Umbilical cord (tissue), 2 donors: Measurements from ENCODE around the gene PPP1R3F. TPM values are rescaled to one million over a fixed set of nuclear protein-coding genes. Genes with fewer than 3 reads are reported as not detected.
"Not testable (repeated sequence)": the region's sequence is repeated elsewhere in the genome, so short reads cannot be mapped to it uniquely, and the experiment has no call there.

ENCODE experiments used
- DNase-seq: peaks from one replicate; pipeline ENCODE4 v3.0.0-alpha.2; 2015; ENCODE audit warnings: low spot score
- total RNA-seq: library from RNA; depleted of rRNA; stranded (reverse); fragments of >200 nt; gene quantifications from one replicate; pipeline ENCODE4 v1.2.3, GENCODE V29; 2014; ENCODE audit warnings: low replicate concordance; ENCODE audit not compliant: insufficient read depth

Gene PPP1R3F
- total RNA-seq, 1 donor from 2014 or later, result 3.9 TPM

GRCh38 chrX:49316085-49316484 is 46.5 kb downstream of the PPP1R3F start:
- no peak for DNase-seq

- DNase-seq, result not testable (repeated sequence)
These were observed 52.1 kb downstream of the PPP1R3F start, which contains the start of gene GAGE12J for GRCh38 chrX:49321737-49322136. Gene GAGE12J (plus strand): TSS chrX:49322037. CDS start chrX:49323194, 1,157 bp downstream.

- not testable (repeated sequence) for DNase-seq
These were observed 52.7 kb downstream of the PPP1R3F start for GRCh38 chrX:49322266-49322665.

- not testable (repeated sequence) for DNase-seq
These were observed 54.1 kb downstream of the PPP1R3F start for GRCh38 chrX:49323735-49324134.

- DNase-seq, result not testable (repeated sequence)
These were observed 60.8 kb downstream of the PPP1R3F start for GRCh38 chrX:49330421-49330820.

- DNase-seq, result not testable (repeated sequence)
These were observed 61.7 kb downstream of the PPP1R3F start, which contains the start of gene GAGE13 for GRCh38 chrX:49331282-49331681. Gene GAGE13 (plus strand): TSS chrX:49331582. CDS start chrX:49332738, 1,156 bp downstream.

GRCh38 chrX:49331841-49332240 is 62.2 kb downstream of the PPP1R3F start:
- not testable (repeated sequence) for DNase-seq

Other genes with a start within 250 kb of the PPP1R3F start
- gene TFE3, start 226.4 kb upstream of the PPP1R3F start, total RNA-seq, result 22.1 TPM
- gene CCDC120, start 210.8 kb upstream of the PPP1R3F start, total RNA-seq, result 1.7 TPM
- 9.4 TPM for gene PRAF2, start 195.8 kb upstream of the PPP1R3F start, total RNA-seq
- 13.5 TPM for gene WDR45, start 189.9 kb upstream of the PPP1R3F start, total RNA-seq
- 11.8 TPM for gene GPKOW, start 146.1 kb upstream of the PPP1R3F start, total RNA-seq
- 0.24 TPM for gene MAGIX, start 107.0 kb upstream of the PPP1R3F start, total RNA-seq
- gene PLP2, start 97.9 kb upstream of the PPP1R3F start, total RNA-seq, result 28.9 TPM
- 20.2 TPM for gene PRICKLE3, start 83.4 kb upstream of the PPP1R3F start, total RNA-seq
- 0.24 TPM for gene SYP, start 69.6 kb upstream of the PPP1R3F start, total RNA-seq
- gene CACNA1F, start 36.5 kb upstream of the PPP1R3F start, total RNA-seq, result not detected
- gene CCDC22, start 34.3 kb upstream of the PPP1R3F start, total RNA-seq, result 4.1 TPM
- gene FOXP3, start 5.1 kb upstream of the PPP1R3F start, total RNA-seq, result not detected
- not detected for gene GAGE10, start 33.9 kb downstream of the PPP1R3F start, total RNA-seq
- not detected for gene GAGE12J, start 52.2 kb downstream of the PPP1R3F start, total RNA-seq
- gene GAGE13, start 61.8 kb downstream of the PPP1R3F start, total RNA-seq, result not detected